Hepatocyte (in vitro differentiated cells): ENCODE data around the gene KIF13A. TPM values are rescaled to one million over a fixed set of nuclear protein-coding genes. Genes with fewer than 3 reads are reported as not detected.
"Not testable (repeated sequence)": the region's sequence is repeated elsewhere in the genome, so short reads cannot be mapped to it uniquely, and the experiment has no call there.

Source experiments
- DNase-seq: peaks from one replicate; pipeline ENCODE4 v3.0.0-alpha.2; 2016; ENCODE audit warnings: low spot score
- H2AFZ ChIP-seq: fragments of 200-600 bp; sonication (generic); 2 replicates; pipeline ENCODE4 v1.6.0; 2016; ENCODE audit warnings: antibody characterized with exemption, mild to moderate bottlenecking
- H3K27ac ChIP-seq: fragments of 200-600 bp; sonication (generic); 2 replicates; pipeline ENCODE4 v1.5.1; 2016; ENCODE audit warnings: mild to moderate bottlenecking
- H3K27me3 ChIP-seq: fragments of 200-600 bp; sonication (generic); 2 replicates; pipeline ENCODE4 v1.6.1; 2016
- H3K36me3 ChIP-seq: fragments of 200-600 bp; sonication (generic); replicated peaks from 2 replicates; pipeline ENCODE4 v1.5.1; 2016; ENCODE audit warnings: low read depth; ENCODE audit not compliant: insufficient read depth
- H3K4me1 ChIP-seq: fragments of 200-600 bp; sonication (generic); 2 replicates; pipeline ENCODE4 v1.5.1; 2016; ENCODE audit warnings: mild to moderate bottlenecking, moderate library complexity; ENCODE audit not compliant: insufficient read depth
- H3K4me2 ChIP-seq: fragments of 200-600 bp; sonication (generic); 2 replicates; pipeline ENCODE4 v1.6.0; 2016
- H3K4me3 ChIP-seq: fragments of 200-600 bp; sonication (generic); 2 replicates; pipeline ENCODE4 v1.5.1; 2016; ENCODE audit warnings: mild to moderate bottlenecking
- H3K79me2 ChIP-seq: fragments of 200-600 bp; sonication (generic); 2 replicates; pipeline ENCODE4 v1.6.0; 2017; ENCODE audit warnings: mild to moderate bottlenecking
- H3K9me2 ChIP-seq: fragments of 200-600 bp; sonication (generic); replicated peaks from 2 replicates; pipeline ENCODE4 v1.6.0; 2017; ENCODE audit warnings: mild to moderate bottlenecking; ENCODE audit not compliant: insufficient read depth
- H3K9me3 ChIP-seq: fragments of 200-600 bp; sonication (generic); 2 replicates; pipeline ENCODE4 v1.5.1; 2016; ENCODE audit warnings: low read depth, mild to moderate bottlenecking
- H4K20me1 ChIP-seq: fragments of 200-600 bp; sonication (generic); 2 replicates; pipeline ENCODE4 v1.6.0; 2016; ENCODE audit warnings: mild to moderate bottlenecking; ENCODE audit not compliant: insufficient read depth, poor library complexity, severe bottlenecking
- CTCF ChIP-seq: fragments of 200-600 bp; sonication (generic); IDR thresholded peaks from 2 replicates; pipeline ENCODE4 v1.5.1; 2016; ENCODE audit warnings: antibody characterized with exemption, mild to moderate bottlenecking; ENCODE audit not compliant: poor library complexity
- EZH2 ChIP-seq: fragments of 200-600 bp; sonication (generic); IDR thresholded peaks from 2 replicates; pipeline ENCODE4 v1.6.1; 2016; ENCODE audit warnings: antibody characterized with exemption, mild to moderate bottlenecking, borderline replicate concordance
- EZH2phosphoT487 ChIP-seq: fragments of 200-600 bp; sonication (generic); IDR thresholded peaks from one replicate; pipeline ENCODE4 v1.6.1; 2018; ENCODE audit warnings: antibody characterized with exemption, mild to moderate bottlenecking, low read depth, moderate library complexity; ENCODE audit not compliant: unreplicated experiment, severe bottlenecking
- WGBS: methylation state at CpG from one replicate; pipeline ENCODE4 v1.1.6; 2016; ENCODE audit warnings: low lambda C conversion rate; ENCODE audit errors: missing lambda C conversion rate; 5-methylcytosine and 5-hydroxymethylcytosine counted together
- polyA plus RNA-seq: library from polyadenylated mRNA; unstranded; fragments of >200 nt; fragmentation: Nextera tagmentation; extraction: Ambion mirVana; gene quantifications from 2 replicates; pipeline ENCODE4 v1.2.1, GENCODE V29; 2016
- total RNA-seq: library from RNA; depleted of rRNA; stranded (reverse); fragments of >200 nt; gene quantifications from 2 replicates; pipeline ENCODE4 v1.2.3, GENCODE V29; 2014

The KIF13A gene
- total and polyA plus RNA-seq, 2 experiments from 2014 or later, result 13.0 to 27.9 TPM

- Histone ChIP-seq H3K27me3 (no peaks in the 10 kb centered on the region), H3K4me3 (no peak overlapping the region), H3K9me2 (no peaks in the 10 kb centered on the region), H3K27ac (no peak overlapping the region), H3K9me3 (no peaks in the 10 kb centered on the region), H2AFZ (no peak overlapping the region), H4K20me1 (no peaks in the 10 kb centered on the region), H3K4me1 (no peaks in the 10 kb centered on the region), H3K4me2 (no peak overlapping the region), H3K36me3 (no peaks in the 10 kb centered on the region), H3K79me2 (no peaks in the 10 kb centered on the region)
- no peak for DNase-seq
- WGBS, result 86% methylated on average over 1 of the region's 1 CpG
- no peak for TF ChIP-seq EZH2
These were observed 249.7 kb downstream of the KIF13A start for GRCh38 chr6:17737704-17738252.

GRCh38 chr6:17735311-17735710 is 252.1 kb downstream of the KIF13A start:
- not testable (repeated sequence) for H3K79me2 ChIP-seq, H3K9me2 ChIP-seq, H3K36me3 ChIP-seq, DNase-seq, H3K4me1 ChIP-seq, H3K9me3 ChIP-seq, H3K4me2 ChIP-seq, H4K20me1 ChIP-seq, H2AFZ ChIP-seq, H3K27me3 ChIP-seq, H3K4me3 ChIP-seq, H3K27ac ChIP-seq
- WGBS, result no CpG with 5 or more reads among the region's 27 CpGs

DNA sequence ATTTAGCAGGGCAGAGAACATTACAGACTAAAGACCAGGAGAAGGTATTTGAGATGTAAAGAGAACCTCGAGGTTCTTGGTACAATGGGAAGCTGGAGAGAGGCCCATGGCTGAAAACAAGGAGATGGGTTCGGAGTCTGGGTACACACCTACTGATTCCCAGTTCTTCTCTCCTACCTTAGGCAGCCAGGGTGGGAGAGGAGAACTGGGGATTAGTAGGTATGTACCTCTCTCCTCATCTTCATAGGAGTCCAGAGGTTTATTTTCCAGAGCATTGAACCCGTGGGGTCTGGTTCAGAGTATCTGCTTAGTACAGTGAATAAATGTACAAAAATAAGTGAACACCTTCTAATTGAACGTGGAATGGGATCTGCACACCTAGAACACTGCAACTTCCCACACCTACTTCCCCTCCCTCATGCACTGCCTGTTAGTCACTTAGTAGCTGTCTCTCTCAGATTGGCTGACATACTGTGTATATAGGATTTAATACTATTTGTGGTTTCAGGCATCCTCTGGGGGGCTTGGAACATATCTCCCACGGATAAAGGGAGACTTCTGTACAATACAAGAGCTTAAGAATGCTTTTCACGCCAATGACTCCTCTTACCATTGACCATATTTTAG is 257.2 kb downstream of the KIF13A start:
- H3K79me2 ChIP-seq, result no peaks in the 10 kb centered on the region
- H3K27me3 ChIP-seq, result no peaks in the 10 kb centered on the region
- no peak for TF ChIP-seq EZH2phosphoT487
- no peak for TF ChIP-seq CTCF
- TF ChIP-seq EZH2, result no peak
- H4K20me1 ChIP-seq, result no peaks in the 10 kb centered on the region
- H3K27ac ChIP-seq, result no peak overlapping the region
- DNase-seq, result no peak
- H3K4me3 ChIP-seq, result no peak overlapping the region
- no peaks in the 10 kb centered on the region for H3K9me2 ChIP-seq
- H3K4me1 ChIP-seq, result no peaks in the 10 kb centered on the region
- no peak overlapping the region for H2AFZ ChIP-seq
- H3K36me3 ChIP-seq, result no peaks in the 10 kb centered on the region
- whole genome bisulfite sequencing, result 84% methylated on average over 6 of the region's 6 CpGs
- no peak overlapping the region for H3K4me2 ChIP-seq
- H3K9me3 ChIP-seq, result no peaks in the 10 kb centered on the region

- no peak for DNase-seq
- no peaks in the 10 kb centered on the region for H3K36me3 ChIP-seq
- H3K27ac ChIP-seq, result no peak overlapping the region
- TF ChIP-seq EZH2, result no peak
- no peak for TF ChIP-seq CTCF
- TF ChIP-seq EZH2phosphoT487, result no peak
- no peak overlapping the region for H3K4me2 ChIP-seq
- H4K20me1 ChIP-seq, result no peaks in the 10 kb centered on the region
- H3K4me1 ChIP-seq, result no peaks in the 10 kb centered on the region
- H3K9me2 ChIP-seq, result no peaks in the 10 kb centered on the region
- no peak overlapping the region for H2AFZ ChIP-seq
- no peak overlapping the region for H3K4me3 ChIP-seq
- H3K79me2 ChIP-seq, result no peaks in the 10 kb centered on the region
- WGBS, result 91% methylated on average over 12 of the region's 12 CpGs
- no peaks in the 10 kb centered on the region for H3K27me3 ChIP-seq
- H3K9me3 ChIP-seq, result no peaks in the 10 kb centered on the region
These were observed 258.0 kb downstream of the KIF13A start for GRCh38 chr6:17729223-17730077.
